GM12892 (cell line): ENCODE measurements around the gene BCL2A1.
A peak's percentile ranks its signal among the peaks of the same experiment; 100 is the strongest.

Experiments
- POLR2A ChIP-seq: IDR thresholded peaks from 2 replicates; pipeline ENCODE4 v1.6.1; 2011; ENCODE audit warnings: low read depth, low read length, control low read depth
- POLR2AphosphoS5 ChIP-seq: IDR thresholded peaks from 2 replicates; pipeline ENCODE4 v1.6.1; 2011; ENCODE audit warnings: low read depth, low read length, control low read depth

DNA sequence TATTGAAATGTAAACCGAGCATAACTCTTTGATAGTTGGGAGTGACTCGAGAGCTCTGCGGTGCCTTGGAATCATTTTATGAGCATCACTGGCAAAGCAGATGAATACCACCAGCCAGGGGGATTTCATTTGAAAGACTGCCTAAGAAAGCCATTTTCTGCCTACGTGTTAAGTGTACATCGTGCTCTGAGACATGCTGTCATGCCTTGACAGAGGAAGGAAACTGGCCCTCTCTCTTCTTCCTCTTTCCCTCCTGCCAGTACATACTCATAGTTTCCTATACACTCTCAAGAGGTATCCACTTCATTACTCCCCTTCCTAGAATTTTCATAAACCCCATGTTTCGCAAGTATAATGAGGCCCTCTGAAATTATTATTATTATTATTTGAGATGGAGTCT, 8.8 kb downstream of the BCL2A1 start:
- no peak for TF ChIP-seq POLR2A
- peak; percentile 73 for TF ChIP-seq POLR2AphosphoS5
